ENCODE data around the gene FAM110D. TPM values are rescaled to one million over a fixed set of nuclear protein-coding genes. Genes with fewer than 3 reads are reported as not detected.
A peak's percentile ranks its signal among the peaks of the same experiment; 100 is the strongest.

Gene FAM110D
- total RNA-seq, 1 donor: not detected

DNA sequence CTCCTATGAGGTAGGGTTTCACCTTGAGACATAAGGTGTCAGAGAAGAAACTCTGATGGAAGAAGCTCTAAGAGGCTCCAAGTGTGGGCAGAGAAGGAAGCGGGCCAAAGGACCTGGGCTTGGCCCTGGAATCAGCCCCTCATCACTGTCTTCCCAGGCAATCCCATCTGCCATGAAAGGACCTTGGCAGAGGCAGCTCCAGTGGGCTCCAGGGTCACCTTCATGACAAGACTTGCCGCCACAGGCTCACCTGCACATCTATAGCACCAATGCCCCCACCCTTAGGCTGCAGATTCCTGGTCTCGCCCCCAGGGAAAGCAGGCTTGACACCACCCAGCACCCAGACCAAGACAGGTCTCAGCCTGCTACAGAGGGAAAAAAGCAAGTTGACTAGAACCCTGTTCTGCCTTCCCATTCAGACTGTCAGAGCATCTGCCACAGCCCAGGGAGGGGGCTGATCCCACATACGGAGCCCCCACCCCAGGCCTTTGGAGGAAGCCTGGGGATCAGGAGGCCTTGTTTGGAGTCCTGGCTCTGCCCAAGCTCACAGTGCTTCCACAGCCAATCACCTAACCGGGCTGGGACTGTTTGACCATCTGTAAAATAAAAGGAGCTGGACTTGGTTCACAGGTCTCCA is 490 bp upstream of the FAM110D start:
- TF ChIP-seq, protein P1, sequence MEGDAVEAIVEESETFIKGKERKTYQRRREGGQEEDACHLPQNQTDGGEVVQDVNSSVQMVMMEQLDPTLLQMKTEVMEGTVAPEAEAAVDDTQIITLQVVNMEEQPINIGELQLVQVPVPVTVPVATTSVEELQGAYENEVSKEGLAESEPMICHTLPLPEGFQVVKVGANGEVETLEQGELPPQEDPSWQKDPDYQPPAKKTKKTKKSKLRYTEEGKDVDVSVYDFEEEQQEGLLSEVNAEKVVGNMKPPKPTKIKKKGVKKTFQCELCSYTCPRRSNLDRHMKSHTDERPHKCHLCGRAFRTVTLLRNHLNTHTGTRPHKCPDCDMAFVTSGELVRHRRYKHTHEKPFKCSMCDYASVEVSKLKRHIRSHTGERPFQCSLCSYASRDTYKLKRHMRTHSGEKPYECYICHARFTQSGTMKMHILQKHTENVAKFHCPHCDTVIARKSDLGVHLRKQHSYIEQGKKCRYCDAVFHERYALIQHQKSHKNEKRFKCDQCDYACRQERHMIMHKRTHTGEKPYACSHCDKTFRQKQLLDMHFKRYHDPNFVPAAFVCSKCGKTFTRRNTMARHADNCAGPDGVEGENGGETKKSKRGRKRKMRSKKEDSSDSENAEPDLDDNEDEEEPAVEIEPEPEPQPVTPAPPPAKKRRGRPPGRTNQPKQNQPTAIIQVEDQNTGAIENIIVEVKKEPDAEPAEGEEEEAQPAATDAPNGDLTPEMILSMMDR (IDR thresholded peaks at IDR 0.05; ENCODE audit: insufficient read depth, low read length): no peak

DNA sequence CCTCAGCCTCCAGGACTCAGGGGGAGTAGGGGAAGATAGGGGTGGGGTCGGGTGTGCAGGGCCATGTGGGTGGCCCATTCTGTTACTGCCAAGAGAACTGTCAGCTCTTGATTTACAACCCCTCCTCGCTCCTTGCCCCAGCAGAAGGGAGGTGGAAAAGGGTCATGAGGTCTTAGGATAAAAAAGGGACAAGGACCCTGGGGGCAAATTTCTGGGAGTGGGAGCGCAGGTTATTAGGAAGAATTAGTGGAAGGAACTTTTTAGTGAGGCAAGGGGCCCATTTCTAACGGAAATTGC is 812 bp downstream of the FAM110D start:
- no peak for DNase-seq (ENCODE audit: low read depth)
- no peak overlapping the region for H3K4me3 ChIP-seq (ENCODE audit: low read depth, low read length)
- TF ChIP-seq, protein P1 (IDR thresholded peaks at IDR 0.05; ENCODE audit: insufficient read depth, low read length): no peak

More for the DNA sequence above, 490 bp upstream of the FAM110D start:
- H3K4me3 ChIP-seq (ENCODE audit: low read depth, low read length): no peak overlapping the region
- DNase-seq (ENCODE audit: low read depth): no peak

DNA sequence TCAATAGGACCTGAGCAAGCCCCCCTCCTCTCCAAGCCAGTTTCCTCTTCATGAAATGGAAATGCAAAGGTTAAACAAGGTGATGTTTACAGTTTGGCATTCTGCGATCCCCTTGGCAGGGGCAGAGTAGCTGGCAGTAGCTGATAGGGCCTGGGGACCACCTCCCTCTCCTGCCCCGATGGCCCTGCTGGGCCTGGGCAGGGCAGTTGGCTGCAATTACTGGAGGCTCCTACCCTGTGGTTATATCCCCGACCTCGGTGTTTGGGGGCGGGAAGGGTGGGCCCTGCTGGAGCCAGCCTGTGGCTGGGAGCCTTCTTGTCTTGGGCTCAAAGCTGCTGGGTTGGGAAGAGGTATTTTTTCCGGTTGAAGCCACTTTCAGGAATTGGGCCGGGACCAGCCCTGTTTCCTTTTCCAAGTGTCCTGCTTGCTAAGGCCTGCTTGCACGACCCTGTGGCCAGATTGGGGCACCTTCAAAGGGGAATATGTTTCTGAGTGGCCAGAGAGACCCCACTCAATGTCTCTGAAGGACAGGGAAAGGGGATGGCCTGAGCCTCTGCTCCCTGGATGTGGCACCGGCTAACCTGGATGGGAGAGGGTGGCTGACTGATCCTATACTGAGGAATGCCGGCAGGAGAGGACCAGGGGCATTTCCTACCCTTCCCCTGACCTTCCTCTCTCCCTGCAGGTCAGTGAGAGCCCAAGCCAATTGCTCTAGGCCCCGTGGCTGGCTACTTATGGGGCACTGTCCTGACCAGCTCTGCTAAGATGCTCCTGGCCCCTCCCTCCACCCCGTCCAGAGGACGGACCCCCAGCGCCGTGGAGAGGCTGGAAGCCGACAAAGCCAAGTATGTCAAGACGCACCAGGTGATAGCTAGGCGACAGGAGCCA is 1.9 kb downstream of the FAM110D start:
- DNase-seq (ENCODE audit: low read depth): no peak
- TF ChIP-seq, protein P1 (IDR thresholded peaks at IDR 0.05; ENCODE audit: insufficient read depth, low read length): no peak
- no peak overlapping the region for H3K4me3 ChIP-seq (ENCODE audit: low read depth, low read length)

DNA sequence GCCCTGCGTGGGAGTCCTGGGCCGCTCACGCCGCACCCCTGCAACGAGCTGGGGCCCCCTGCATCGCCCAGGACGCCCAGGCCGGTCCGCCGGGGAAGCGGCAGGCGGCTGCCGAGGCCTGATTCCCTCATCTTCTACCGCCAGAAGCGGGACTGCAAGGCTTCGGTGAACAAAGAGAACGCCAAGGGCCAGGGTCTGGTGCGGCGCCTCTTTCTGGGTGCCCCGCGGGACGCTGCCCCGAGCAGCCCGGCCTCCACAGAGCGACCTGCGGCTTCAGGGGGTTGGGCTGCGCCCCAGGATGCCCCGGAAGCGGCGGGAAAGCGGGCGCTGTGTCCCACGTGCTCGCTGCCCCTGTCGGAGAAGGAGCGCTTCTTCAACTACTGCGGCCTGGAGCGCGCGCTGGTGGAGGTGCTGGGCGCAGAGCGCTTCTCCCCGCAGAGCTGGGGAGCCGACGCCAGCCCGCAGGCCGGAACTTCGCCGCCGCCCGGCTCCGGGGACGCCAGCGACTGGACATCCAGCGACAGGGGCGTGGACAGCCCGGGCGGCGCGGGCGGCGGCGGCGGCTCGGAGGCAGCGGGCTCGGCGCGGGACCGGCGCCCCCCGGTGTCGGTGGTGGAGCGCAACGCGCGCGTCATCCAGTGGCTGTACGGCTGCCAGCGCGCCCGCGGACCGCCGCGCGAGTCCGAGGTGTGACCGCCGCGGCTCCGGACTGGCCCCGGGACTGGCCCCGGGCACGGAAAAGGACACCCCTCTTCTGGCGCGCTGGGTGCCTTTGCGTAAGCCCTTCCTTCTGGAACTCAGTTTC is 2.7 kb downstream of the FAM110D start:
- TF ChIP-seq, protein P1 (IDR thresholded peaks at IDR 0.05; ENCODE audit: insufficient read depth, low read length): no peak
- DNase-seq (ENCODE audit: low read depth): peak; percentile 30
- peak overlapping the region; percentile 53 for H3K4me3 ChIP-seq (ENCODE audit: low read depth, low read length)

DNA sequence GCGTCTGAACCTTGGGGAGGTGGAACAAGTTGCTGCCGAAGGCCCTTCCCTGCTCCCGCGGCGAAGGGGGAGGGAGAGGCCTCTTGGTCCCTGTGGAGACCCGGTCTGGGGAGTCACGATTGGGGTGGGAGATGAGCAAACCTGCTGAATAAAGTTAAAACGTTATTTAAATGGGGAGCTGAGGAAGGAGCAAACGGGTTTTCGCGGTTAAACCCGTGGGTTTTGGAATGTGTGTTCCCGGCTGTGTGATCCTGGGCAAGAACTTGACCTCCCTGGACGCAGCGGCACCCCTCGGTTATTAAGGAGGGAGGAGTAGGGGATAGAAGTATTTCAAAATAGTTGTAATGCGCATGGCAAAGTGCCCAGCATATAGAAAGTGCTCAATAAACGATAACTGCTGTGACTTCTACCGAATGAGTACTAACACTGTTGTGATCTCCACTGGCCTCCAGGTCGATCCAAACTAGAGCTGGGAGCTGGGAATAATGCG is 3.4 kb downstream of the FAM110D start:
- no peak for DNase-seq (ENCODE audit: low read depth)
- H3K4me3 ChIP-seq (ENCODE audit: low read depth, low read length): peak overlapping the region; percentile 53
- TF ChIP-seq, protein P1 (IDR thresholded peaks at IDR 0.05; ENCODE audit: insufficient read depth, low read length): no peak

DNA sequence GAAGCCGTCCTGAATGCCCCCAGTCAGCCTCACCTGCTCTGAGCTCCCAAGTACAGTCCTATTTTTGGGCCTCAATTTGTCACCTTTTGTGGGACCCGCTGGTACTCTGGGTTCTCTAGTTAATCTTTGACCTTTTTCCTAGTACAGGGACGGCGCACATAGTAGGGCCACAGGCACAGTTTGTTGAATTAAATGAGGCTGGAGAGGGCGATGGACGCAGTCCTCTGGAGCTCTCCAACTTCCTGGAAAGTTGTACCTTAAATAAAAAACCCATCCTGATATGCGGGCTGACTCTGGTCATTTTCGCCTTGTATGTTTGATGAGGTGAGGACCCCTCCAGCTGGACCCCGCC is 4.8 kb downstream of the FAM110D start:
- peak overlapping the region; percentile 49 for H3K4me3 ChIP-seq (ENCODE audit: low read depth, low read length)
- DNase-seq (ENCODE audit: low read depth): no peak
- TF ChIP-seq, protein P1 (IDR thresholded peaks at IDR 0.05; ENCODE audit: insufficient read depth, low read length): no peak
